ENCODE results near the gene NTM. TPM values are rescaled to one million over a fixed set of nuclear protein-coding genes. Genes with fewer than 3 reads are reported as not detected.

Gene NTM
- total RNA-seq, 3 donors from 2014 or later: 0.66 to 9.0 (median 1.0) TPM

DNA sequence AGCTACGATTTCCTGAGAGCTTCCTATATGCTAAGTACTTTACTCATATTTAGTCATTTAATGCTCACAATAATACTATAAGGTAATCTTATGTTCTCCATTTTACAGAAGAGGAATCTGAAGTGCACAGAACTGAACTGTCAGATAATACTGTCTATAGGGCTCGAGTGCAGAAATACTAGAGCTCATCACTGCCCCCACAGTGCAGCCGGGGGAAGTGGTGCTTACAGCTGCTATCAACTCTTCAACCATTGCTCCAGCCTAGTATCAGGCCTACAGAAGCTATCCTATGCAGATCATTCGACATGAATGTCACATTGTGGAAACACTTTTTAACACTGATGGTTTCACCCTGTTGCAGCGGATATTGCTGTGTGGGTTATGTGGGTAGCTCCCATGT, 929.9 kb downstream of the NTM start:
- Histone ChIP-seq H3K9me3 (no peaks in the 10 kb centered on the region), H3K27me3 (no peaks in the 10 kb centered on the region), H3K4me1 (no peaks in the 10 kb centered on the region), H3K36me3 (no peaks in the 10 kb centered on the region), H3K27ac (no peak overlapping the region), H3K4me3 (no peak overlapping the region)
- intact Hi-C loops (cut with DNase I; ENCODE audit: low total_unique reads): no loop called here
- TF ChIP-seq, protein P1, sequence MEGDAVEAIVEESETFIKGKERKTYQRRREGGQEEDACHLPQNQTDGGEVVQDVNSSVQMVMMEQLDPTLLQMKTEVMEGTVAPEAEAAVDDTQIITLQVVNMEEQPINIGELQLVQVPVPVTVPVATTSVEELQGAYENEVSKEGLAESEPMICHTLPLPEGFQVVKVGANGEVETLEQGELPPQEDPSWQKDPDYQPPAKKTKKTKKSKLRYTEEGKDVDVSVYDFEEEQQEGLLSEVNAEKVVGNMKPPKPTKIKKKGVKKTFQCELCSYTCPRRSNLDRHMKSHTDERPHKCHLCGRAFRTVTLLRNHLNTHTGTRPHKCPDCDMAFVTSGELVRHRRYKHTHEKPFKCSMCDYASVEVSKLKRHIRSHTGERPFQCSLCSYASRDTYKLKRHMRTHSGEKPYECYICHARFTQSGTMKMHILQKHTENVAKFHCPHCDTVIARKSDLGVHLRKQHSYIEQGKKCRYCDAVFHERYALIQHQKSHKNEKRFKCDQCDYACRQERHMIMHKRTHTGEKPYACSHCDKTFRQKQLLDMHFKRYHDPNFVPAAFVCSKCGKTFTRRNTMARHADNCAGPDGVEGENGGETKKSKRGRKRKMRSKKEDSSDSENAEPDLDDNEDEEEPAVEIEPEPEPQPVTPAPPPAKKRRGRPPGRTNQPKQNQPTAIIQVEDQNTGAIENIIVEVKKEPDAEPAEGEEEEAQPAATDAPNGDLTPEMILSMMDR (IDR thresholded peaks at IDR 0.05): no peak
- TF ChIP-seq POLR2AphosphoS5 (IDR thresholded peaks at IDR 0.05) (no peak), POLR2A (IDR thresholded peaks at IDR 0.05) (no peak)
- no peak for DNase-seq (ENCODE audit: low spot score in 2 of 2)

DNA sequence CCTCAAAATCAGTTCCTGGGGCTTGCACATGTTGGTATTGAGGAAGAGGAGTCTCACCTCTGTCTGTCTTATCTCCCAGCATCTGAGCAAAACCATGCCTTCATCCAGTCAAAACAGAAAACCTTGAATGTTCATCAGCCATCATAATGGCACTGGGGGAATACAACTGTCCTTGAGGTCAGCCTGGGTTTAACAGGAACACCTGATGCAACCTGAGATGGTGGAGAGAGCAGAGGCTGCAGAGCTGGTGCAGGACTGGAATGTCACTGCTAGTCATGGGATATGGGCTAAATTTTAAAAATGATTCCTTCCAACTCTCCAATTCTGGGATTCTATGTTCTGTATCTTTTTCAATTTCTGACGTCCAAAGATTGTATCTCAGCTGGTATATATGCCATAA, 931.0 kb downstream of the NTM start:
- intact Hi-C loops (cut with DNase I; ENCODE audit: low total_unique reads): no loop called here
- no peak for DNase-seq (ENCODE audit: low spot score in 2 of 2)
- H3K27ac ChIP-seq: no peak overlapping the region
- TF ChIP-seq POLR2A (IDR thresholded peaks at IDR 0.05): no peak
- TF ChIP-seq, protein P1 (IDR thresholded peaks at IDR 0.05): no peak
- TF ChIP-seq POLR2AphosphoS5 (IDR thresholded peaks at IDR 0.05): no peak
- no peaks in the 10 kb centered on the region for H3K27me3 ChIP-seq
- no peaks in the 10 kb centered on the region for H3K4me1 ChIP-seq
- no peak overlapping the region for H3K4me3 ChIP-seq
- H3K36me3 ChIP-seq: no peaks in the 10 kb centered on the region
- H3K9me3 ChIP-seq: no peaks in the 10 kb centered on the region

DNA sequence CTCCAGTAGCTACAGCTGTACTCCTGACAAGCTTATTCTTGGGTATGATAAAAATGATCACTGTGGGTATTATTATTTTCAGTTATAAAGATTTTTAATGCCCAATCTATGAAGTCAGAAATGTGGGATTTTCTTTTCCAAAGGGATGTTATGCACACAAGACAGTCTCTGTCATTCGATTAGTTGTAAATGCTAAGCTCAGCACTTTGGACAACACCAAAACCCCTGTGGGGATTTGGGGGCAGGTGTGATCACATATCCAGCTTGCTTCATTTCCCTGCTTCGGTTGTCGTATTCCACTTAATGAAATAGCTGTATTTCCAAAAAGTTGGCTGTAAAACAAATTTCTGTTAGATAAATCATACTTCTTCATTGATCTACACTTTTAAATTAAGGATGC, 931.5 kb downstream of the NTM start:
- H3K27ac ChIP-seq: no peak overlapping the region
- no peaks in the 10 kb centered on the region for H3K4me1 ChIP-seq
- no peaks in the 10 kb centered on the region for H3K9me3 ChIP-seq
- no peaks in the 10 kb centered on the region for H3K36me3 ChIP-seq
- H3K4me3 ChIP-seq: no peak overlapping the region
- no peaks in the 10 kb centered on the region for H3K27me3 ChIP-seq
- no peak for DNase-seq (ENCODE audit: low spot score in 2 of 2)
- intact Hi-C loops (cut with DNase I; ENCODE audit: low total_unique reads): no loop called here
- TF ChIP-seq POLR2AphosphoS5 (IDR thresholded peaks at IDR 0.05) (no peak), POLR2A (IDR thresholded peaks at IDR 0.05) (no peak)
- TF ChIP-seq, protein P1 (IDR thresholded peaks at IDR 0.05): no peak

DNA sequence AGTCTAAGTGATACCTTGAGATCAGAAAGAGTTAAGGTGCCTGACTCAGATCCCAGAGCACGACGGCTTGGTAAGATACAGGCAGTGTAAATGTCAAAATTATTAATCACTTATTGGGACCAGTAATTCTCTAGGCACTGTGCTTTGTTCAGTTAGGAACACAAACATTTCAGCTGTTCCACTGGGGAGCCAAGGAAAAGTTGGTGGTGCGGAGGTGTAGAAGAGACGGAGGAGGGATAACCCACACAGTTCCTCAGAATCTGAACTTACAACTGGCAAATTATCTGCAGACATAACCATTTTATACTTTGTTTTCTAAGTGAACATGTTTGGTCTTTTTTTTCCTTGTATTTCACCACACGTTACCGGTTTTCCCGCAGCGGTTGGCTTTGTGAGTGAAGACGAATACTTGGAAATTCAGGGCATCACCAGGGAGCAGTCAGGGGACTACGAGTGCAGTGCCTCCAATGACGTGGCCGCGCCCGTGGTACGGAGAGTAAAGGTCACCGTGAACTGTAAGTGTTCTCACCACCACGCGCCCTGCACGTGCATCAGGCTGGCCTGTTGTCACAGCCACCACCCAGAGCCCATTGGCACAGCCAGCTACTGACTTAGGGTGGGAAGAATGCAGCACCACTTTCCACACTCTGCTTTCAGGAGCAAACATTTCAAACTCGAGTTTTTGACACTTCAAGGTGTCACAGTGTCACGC, 937.0 kb downstream of the NTM start:
- no peaks in the 10 kb centered on the region for H3K36me3 ChIP-seq
- H3K27me3 ChIP-seq: no peaks in the 10 kb centered on the region
- no peaks in the 10 kb centered on the region for H3K4me1 ChIP-seq
- no peak for DNase-seq (ENCODE audit: low spot score in 2 of 2)
- no peak overlapping the region for H3K4me3 ChIP-seq
- no peak overlapping the region for H3K27ac ChIP-seq
- TF ChIP-seq POLR2A (IDR thresholded peaks at IDR 0.05) (no peak), POLR2AphosphoS5 (IDR thresholded peaks at IDR 0.05) (no peak)
- TF ChIP-seq, protein P1 (IDR thresholded peaks at IDR 0.05): no peak
- H3K9me3 ChIP-seq: no peaks in the 10 kb centered on the region
- intact Hi-C loops (cut with DNase I; ENCODE audit: low total_unique reads): no loop called here

DNA sequence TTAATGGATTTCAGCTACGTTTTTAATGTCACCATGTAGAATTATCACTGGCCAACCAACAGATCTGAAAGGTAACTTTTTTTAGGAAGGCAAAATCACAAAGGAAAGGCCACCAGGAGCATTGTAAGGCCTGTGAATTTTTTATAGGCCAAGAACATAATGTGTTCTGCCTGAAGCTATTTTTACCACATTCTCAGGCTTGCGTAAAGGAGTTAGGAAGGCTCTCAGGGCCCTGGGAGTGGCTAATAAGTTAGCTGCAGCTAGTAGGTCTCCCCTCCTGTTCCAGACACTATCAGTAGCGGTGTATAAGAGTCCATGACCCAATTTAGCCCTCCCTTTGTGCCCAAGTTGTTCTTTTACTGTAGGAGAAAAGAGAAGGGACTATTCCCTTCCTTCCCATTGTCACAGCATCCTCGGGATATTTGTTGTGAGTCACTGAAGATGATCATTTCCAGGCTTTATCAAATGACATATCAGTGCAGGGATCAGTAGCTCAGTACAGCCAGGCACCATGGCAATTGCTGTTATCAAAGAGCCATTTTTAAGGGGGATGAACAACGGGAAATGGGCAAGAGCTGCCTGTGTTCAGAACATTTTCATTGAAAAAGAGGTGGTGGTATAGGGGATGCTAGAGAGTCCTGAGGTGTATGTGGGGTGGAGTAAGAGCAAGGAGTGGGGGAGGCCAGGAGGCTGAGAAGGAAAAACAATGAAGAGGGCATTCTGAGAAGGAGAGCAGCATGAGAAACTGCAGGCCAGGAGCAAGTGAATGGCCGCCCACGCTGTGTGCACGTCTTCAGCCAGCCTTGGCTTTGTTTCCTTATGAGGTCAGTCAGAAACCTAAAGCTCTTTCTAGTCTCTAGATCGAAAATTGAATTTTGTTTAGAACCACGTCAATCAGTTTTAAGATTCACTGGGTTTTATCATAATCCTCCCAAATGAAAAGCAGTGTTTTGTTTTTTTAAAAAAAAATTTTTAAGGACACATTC, 940.3 kb downstream of the NTM start:
- Histone ChIP-seq H3K27me3 (no peaks in the 10 kb centered on the region), H3K27ac (no peak overlapping the region), H3K4me1 (no peaks in the 10 kb centered on the region), H3K4me3 (no peak overlapping the region), H3K9me3 (no peaks in the 10 kb centered on the region), H3K36me3 (no peaks in the 10 kb centered on the region)
- no peak for TF ChIP-seq POLR2A (IDR thresholded peaks at IDR 0.05)
- TF ChIP-seq, protein P1 (IDR thresholded peaks at IDR 0.05): no peak
- no peak for TF ChIP-seq POLR2AphosphoS5 (IDR thresholded peaks at IDR 0.05)
- DNase-seq (ENCODE audit: low spot score in 2 of 2): no peak
- intact Hi-C loops (cut with DNase I; ENCODE audit: low total_unique reads): no loop called here

Data from breast epithelium (tissue), 4 donors.